ENCODE results near the gene FAM114A2. TPM values are rescaled to one million over a fixed set of nuclear protein-coding genes. Genes with fewer than 3 reads are reported as not detected.

The FAM114A2 gene
- total and polyA plus RNA-seq, 12 donors = 6.5 to 43.7 (median 25.1) TPM

- TF ChIP-seq CTCF (IDR thresholded peaks at IDR 0.05) (no peak), POLR2A (IDR thresholded peaks at IDR 0.05) (no peak)
- Histone ChIP-seq H3K4me1 (replicated peaks in 1 of 2) (no peaks in the 10 kb centered on the region), H3K27me3 (no peaks in the 10 kb centered on the region), H3K36me3 (replicated peaks in 1 of 2) (no peaks in the 10 kb centered on the region), H3K27ac (peak overlapping the region in 1 of 5 donors; percentile 26), H3K4me3 (no peak overlapping the region), H3K9me3 (replicated peaks in 1 of 3) (no peaks in the 10 kb centered on the region)
- 34 to 57% (median 40%) methylated on average over 2 to 3 of the region's 3 CpGs for WGBS, 4 donors
- peak in 5 of 7 donors; percentile 16 to 32 (median 29) for DNase-seq
- intact Hi-C loops (cut with DNase I) = no loop called here
These were observed 28.1 kb downstream of the FAM114A2 start for GRCh38 chr5:154010660-154011059.

GRCh38 chr5:154005648-154006047, 33.1 kb downstream of the FAM114A2 start:
- no peaks in the 10 kb centered on the region for H3K9me3 ChIP-seq (replicated peaks in 1 of 3)
- H3K36me3 ChIP-seq (replicated peaks in 1 of 2) = no peaks in the 10 kb centered on the region
- H3K27me3 ChIP-seq = no peaks in the 10 kb centered on the region
- TF ChIP-seq POLR2A (IDR thresholded peaks at IDR 0.05) (no peak), CTCF (IDR thresholded peaks at IDR 0.05) (no peak)
- no peak overlapping the region for H3K27ac ChIP-seq
- peaks cover 0 to 5% of the 10 kb centered on the region in 2 donors for H3K4me1 ChIP-seq (replicated peaks in 1 of 2)
- no peak overlapping the region for H3K4me3 ChIP-seq
- 90 to 95% (median 93%) methylated on average over 1 of the region's 1 CpG for WGBS, 4 donors
- no peak for DNase-seq
- intact Hi-C loops (cut with DNase I) = no loop called here

GRCh38 chr5:154002511-154003020, 36.1 kb downstream of the FAM114A2 start:
- Histone ChIP-seq H3K9me3 (replicated peaks in 1 of 3) (no peaks in the 10 kb centered on the region), H3K36me3 (replicated peaks in 1 of 2) (no peaks in the 10 kb centered on the region), H3K4me1 (replicated peaks in 1 of 2) (peaks cover 0 to 5% of the 10 kb centered on the region in 2 donors), H3K27me3 (no peaks in the 10 kb centered on the region), H3K27ac (peak overlapping the region in 2 of 5 donors; percentile 64 to 73), H3K4me3 (no peak overlapping the region)
- TF ChIP-seq CTCF (IDR thresholded peaks at IDR 0.05) = no peak
- no peak for TF ChIP-seq POLR2A (IDR thresholded peaks at IDR 0.05)
- intact Hi-C loops (cut with DNase I) = no loop called here
- WGBS, 4 donors = 79 to 89% (median 86%) methylated on average over 7 of the region's 7 CpGs
- no peak for DNase-seq

GRCh38 chr5:154002093-154002492, 36.6 kb downstream of the FAM114A2 start:
- intact Hi-C loops (cut with DNase I) = no loop called here
- Histone ChIP-seq H3K4me3 (no peak overlapping the region), H3K9me3 (replicated peaks in 1 of 3) (no peaks in the 10 kb centered on the region), H3K36me3 (replicated peaks in 1 of 2) (no peaks in the 10 kb centered on the region), H3K27me3 (no peaks in the 10 kb centered on the region), H3K27ac (peak overlapping the region in 2 of 5 donors; percentile 64 to 73), H3K4me1 (replicated peaks in 1 of 2) (peaks cover 0 to 5% of the 10 kb centered on the region in 2 donors)
- 52 to 67% (median 58%) methylated on average over 4 of the region's 4 CpGs for WGBS, 4 donors
- peak in 6 of 7 donors; percentile 21 to 61 (median 30) for DNase-seq
- TF ChIP-seq POLR2A (IDR thresholded peaks at IDR 0.05) (no peak), CTCF (IDR thresholded peaks at IDR 0.05) (no peak)
